Left colon (tissue), 2 donors: ENCODE data around the gene DCUN1D2. TPM values are rescaled to one million over a fixed set of nuclear protein-coding genes. Genes with fewer than 3 reads are reported as not detected.

Experiments used
- total RNA-seq, 2 donors: library from RNA; stranded (reverse); fragmentation: NEBNext Ultra II Directional; extraction: Animal tissue kit (Norgen Biotek cat#: 25700); gene quantifications; one replicate each; pipeline ENCODE4 v1.2.1, GENCODE V29; 2021
- donor health status: DM: no; HTN: no; CAD: no.
- donor health status: DM: yes; HTN: yes; CAD: no.

The DCUN1D2 gene
- total RNA-seq, 2 donors from 2014 or later = 18.2 to 22.7 TPM

Other genes starting within 250 kb of the DCUN1D2 start
- gene LAMP1, start 193.5 kb downstream of the DCUN1D2 start, total RNA-seq = 100 to 1,000 TPM; 203 to 216 TPM
- 10 to 100 TPM; 59.4 to 61.6 TPM for gene GRTP1, start 126.6 kb downstream of the DCUN1D2 start, total RNA-seq
- gene ADPRHL1, start 37.2 kb downstream of the DCUN1D2 start, total RNA-seq = 1 to 10 TPM; 4.0 to 7.8 TPM
- 10 to 100 TPM; 61.1 to 72.6 TPM for gene TFDP1, start 94.0 kb upstream of the DCUN1D2 start, total RNA-seq
- gene ATP4B, start 167.5 kb upstream of the DCUN1D2 start, total RNA-seq = not detected
- gene GRK1, start 176.5 kb upstream of the DCUN1D2 start, total RNA-seq = under 1 TPM in 1 of 2 donors, not detected in 1; 0.09 TPM